SK-N-MC (cell line): ENCODE data around the gene ZNF184.

ENCODE experiments used
- EZH2 ChIP-seq: fragments of 200-600 bp; sonication (generic); IDR thresholded peaks from one replicate; pipeline ENCODE4 v1.6.1; 2017; ENCODE audit warnings: antibody characterized with exemption
- FOXP2 ChIP-seq: optimal IDR thresholded peaks from 2 replicates; pipeline ENCODE3; 2011; ENCODE audit warnings: mild to moderate bottlenecking, moderate library complexity; ENCODE audit not compliant: insufficient read depth; ENCODE audit errors: extremely low read length, control extremely low read depth
- POLR2AphosphoS5 ChIP-seq: IDR thresholded peaks from 2 replicates; pipeline ENCODE4 v1.6.1; 2012; ENCODE audit warnings: mild to moderate bottlenecking, low read depth, low read length, borderline replicate concordance

DNA sequence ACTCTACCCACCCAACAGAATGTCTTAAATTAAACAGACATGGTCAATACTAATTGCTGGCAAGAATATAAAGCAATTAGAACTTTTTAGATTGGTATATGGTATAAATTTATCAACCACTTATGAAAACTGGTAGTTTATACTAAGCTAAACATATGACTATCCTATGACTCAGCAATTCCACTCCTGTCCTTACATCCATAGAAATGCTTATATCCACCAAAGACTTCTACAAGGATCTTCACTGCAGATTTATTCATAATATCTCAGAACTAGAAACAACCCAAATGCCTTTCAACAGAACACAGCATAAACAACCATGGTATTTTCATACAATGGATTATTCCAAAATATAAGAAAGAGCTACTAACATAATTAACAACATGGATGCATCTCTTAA is 4.6 kb downstream of the ZNF184 start:
- TF ChIP-seq POLR2AphosphoS5 = no peak
- no peak for TF ChIP-seq EZH2
- TF ChIP-seq FOXP2 = no peak
